ENCODE measurements around the gene DNMBP. TPM values are rescaled to one million over a fixed set of nuclear protein-coding genes. Genes with fewer than 3 reads are reported as not detected.

DNMBP gene
- total and polyA plus RNA-seq, 2 of the 8 experiments (the other 6 are each of a cell fraction or from before 2014, with no cell fraction given), result 19.1 to 26.4 TPM

GRCh38 chr10:99996671-99997648, 12.8 kb downstream of the DNMBP start:
- no peak for DNase-seq (ENCODE audit: low read depth in 1 of 2, low spot score in 2 of 2)
- no peak overlapping the region for H3K27ac ChIP-seq (ENCODE audit: low read depth, low read length)
- H3K18ac ChIP-seq (ENCODE audit: extremely low read depth, low read length), result no peak overlapping the region
- H2BK5ac ChIP-seq (ENCODE audit: low read depth, low read length), result no peak overlapping the region
- no peaks in the 10 kb centered on the region for H3K9me3 ChIP-seq (ENCODE audit: insufficient read depth in 2 of 2, low read depth in 1 of 2, low read length in 1 of 2)
- no peaks in the 10 kb centered on the region for H4K20me1 ChIP-seq (replicated peaks in 1 of 2; ENCODE audit: control insufficient read depth in 1 of 2, insufficient read depth in 2 of 2, low read length in 2 of 2)
- CTCF ChIA-PET (ENCODE audit: partially characterized antibody), result interaction anchor here (1.6 to 8.9 kb wide), 2 partner anchors 12 to 84 kb away, joined by 6 to 57 read pairs; partner anchors contain the start of gene DNMBP
- no peaks in the 10 kb centered on the region for H3K23me2 ChIP-seq (ENCODE audit: low read depth, low read length)
- H3K79me1 ChIP-seq (ENCODE audit: low read depth, low read length), result peaks cover 2% of the 10 kb centered on the region
- no peaks in the 10 kb centered on the region for H3K79me2 ChIP-seq (ENCODE audit: control insufficient read depth in 1 of 2, insufficient read depth in 2 of 2, low read length in 2 of 2)
- H3K4me3 ChIP-seq (ENCODE audit: extremely low read depth in 1 of 4, insufficient read depth in 2 of 4, low read depth in 3 of 4, low read length in 4 of 4), result no peak overlapping the region
- H3K14ac ChIP-seq (ENCODE audit: insufficient read length), result no peak overlapping the region
- no peak overlapping the region for H3K56ac ChIP-seq (replicated peaks; ENCODE audit: insufficient read length, low read depth, low read length)
- no peak overlapping the region for H2AFZ ChIP-seq (ENCODE audit: low read length)
- no peak overlapping the region for H3K4me2 ChIP-seq (ENCODE audit: insufficient read depth in 1 of 2, low read depth in 2 of 2, low read length in 2 of 2)
- no peaks in the 10 kb centered on the region for H3K36me3 ChIP-seq (ENCODE audit: control insufficient read depth in 2 of 4, insufficient read depth in 4 of 4, low read length in 3 of 4)
- no peak overlapping the region for H4K91ac ChIP-seq (replicated peaks; ENCODE audit: insufficient read length, low read length)
- no peak overlapping the region for H4K5ac ChIP-seq (ENCODE audit: insufficient read length, low read depth, low read length)
- H2AK5ac ChIP-seq (ENCODE audit: low read depth, low read length), result no peak overlapping the region
- POLR2A ChIA-PET (ENCODE audit: partially characterized antibody), result interaction anchor here (0.8 kb wide), 1 partner anchor 11 kb away, joined by 4 read pairs; no protein-coding TSS in a partner anchor
- no peak overlapping the region for H3K4ac ChIP-seq (replicated peaks; ENCODE audit: insufficient read length, low read depth, low read length)
- H3K9ac ChIP-seq (replicated peaks in 1 of 4; ENCODE audit: extremely low read depth in 1 of 4, low read depth in 3 of 4, low read length in 3 of 4), result no peak overlapping the region
- H2BK15ac ChIP-seq (ENCODE audit: low read length), result no peak overlapping the region
- no peak overlapping the region for H4K8ac ChIP-seq (ENCODE audit: extremely low read depth, insufficient read depth, low read length)
- no peak overlapping the region for H2BK120ac ChIP-seq (replicated peaks; ENCODE audit: low read depth, low read length)
- no peak overlapping the region for H2BK12ac ChIP-seq (ENCODE audit: low read depth, low read length)
- H2BK20ac ChIP-seq (ENCODE audit: low read length), result no peak overlapping the region
- no peak overlapping the region for H3K23ac ChIP-seq (ENCODE audit: insufficient read length)
- H3K4me1 ChIP-seq (replicated peaks in 1 of 4; ENCODE audit: control insufficient read depth in 3 of 4, insufficient read depth in 4 of 4, low read length in 3 of 4), result peaks cover 3 to 5% (median 4%) of the 10 kb centered on the region in 4 experiments; a peak in 4 of 7 replicates
- no peaks in the 10 kb centered on the region for H3K27me3 ChIP-seq (replicated peaks in 1 of 4; ENCODE audit: control insufficient read depth in 3 of 4, extremely low read depth in 1 of 4, insufficient read depth in 3 of 4, low read length in 3 of 4)
- no peak for FAIRE-seq
- WGBS, 2 experiments (ENCODE audit: extremely low coverage in 1 of 2, insufficient coverage in 1 of 2, insufficient read length in 1 of 2, insufficient replicate concordance in 2 of 2, low coverage in 1 of 2, low lambda C conversion rate in 2 of 2, missing lambda C conversion rate in 1 of 2), result 80% methylated on average over 4 of the region's 4 CpGs; no CpG with 5 or more reads in 1 of the 2 experiments
- TF ChIP-seq SUZ12 (IDR thresholded peaks at IDR 0.05; ENCODE audit: low read length) (no peak), SAP30 (IDR thresholded peaks at IDR 0.05; ENCODE audit: insufficient read depth, insufficient replicate concordance, low read length) (no peak), SP2 (IDR thresholded peaks at IDR 0.05; ENCODE audit: low read length) (no peak), KDM5A (IDR thresholded peaks at IDR 0.05; ENCODE audit: low read length) (no peak), CTCF (IDR thresholded peaks at IDR 0.05; ENCODE audit: control extremely low read depth in 1 of 3, insufficient read depth in 1 of 3, low read depth in 1 of 3, low read length in 3 of 3) (no peak), CBX5 (IDR thresholded peaks at IDR 0.05; ENCODE audit: low read depth, low read length) (no peak), BRCA1 (IDR thresholded peaks at IDR 0.05; ENCODE audit: low read depth, low read length) (no peak)
- TF ChIP-seq, protein P1, sequence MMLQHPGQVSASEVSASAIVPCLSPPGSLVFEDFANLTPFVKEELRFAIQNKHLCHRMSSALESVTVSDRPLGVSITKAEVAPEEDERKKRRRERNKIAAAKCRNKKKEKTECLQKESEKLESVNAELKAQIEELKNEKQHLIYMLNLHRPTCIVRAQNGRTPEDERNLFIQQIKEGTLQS (IDR thresholded peaks at IDR 0.05; ENCODE audit: insufficient read depth, low read depth, low read length), result no peak

Data from H1 (cell line).